ENCODE results near the gene MCOLN3. TPM values are rescaled to one million over a fixed set of nuclear protein-coding genes. Genes with fewer than 3 reads are reported as not detected.

Gene MCOLN3
- total and polyA plus RNA-seq, 2 experiments from 2014 or later = 3.5 to 4.4 TPM

- Histone ChIP-seq H3F3A (replicated peaks; ENCODE audit: low read depth) (no peaks in the 10 kb centered on the region), H3K4me2 (no peak overlapping the region), H3K9me2 (ENCODE audit: insufficient read depth) (no peaks in the 10 kb centered on the region), H3K27me3 (ENCODE audit: insufficient read depth) (no peaks in the 10 kb centered on the region), H3K79me2 (replicated peaks; ENCODE audit: insufficient read depth) (no peaks in the 10 kb centered on the region), H3K36me3 (ENCODE audit: insufficient read depth) (no peaks in the 10 kb centered on the region), H2AFZ (no peak overlapping the region), H3K4me3 (no peak overlapping the region), H3K27ac (ENCODE audit: low read depth) (no peak overlapping the region), H4K20me1 (replicated peaks; ENCODE audit: insufficient read depth) (no peaks in the 10 kb centered on the region), H3K4me1 (ENCODE audit: insufficient read depth) (no peaks in the 10 kb centered on the region)
- DNase-seq (ENCODE audit: low spot score) (no peak), ATAC-seq (no peak)
- H3K36me3 Mint-ChIP-seq (ENCODE audit: low read depth) = no peaks in the 10 kb centered on the region
- TF ChIP-seq NANOG (IDR thresholded peaks at IDR 0.05; ENCODE audit: borderline replicate concordance) (no peak), ZNF114 (CRISPR knock-in tag; IDR thresholded peaks at IDR 0.05) (no peak), EZH2phosphoT487 (IDR thresholded peaks at IDR 0.05; ENCODE audit: unreplicated experiment) (no peak), REST (IDR thresholded peaks at IDR 0.05; ENCODE audit: unreplicated experiment) (no peak), POLR2AphosphoS5 (IDR thresholded peaks at IDR 0.05; ENCODE audit: low read depth) (no peak), CTCF (conservative IDR thresholded peaks at IDR 0.05; ENCODE audit: low read depth in 2 of 2) (no peak), ZNF462 (CRISPR knock-in tag; IDR thresholded peaks at IDR 0.05) (no peak), JUNB (IDR thresholded peaks at IDR 0.05; ENCODE audit: unreplicated experiment) (no peak), EZH2 (IDR thresholded peaks at IDR 0.05; ENCODE audit: low read depth, unreplicated experiment) (no peak), ETS1 (IDR thresholded peaks at IDR 0.05) (no peak), CREB1 (CRISPR knock-in tag; IDR thresholded peaks at IDR 0.05; ENCODE audit: low read depth) (no peak), STAT1 (IDR thresholded peaks at IDR 0.05; ENCODE audit: unreplicated experiment) (no peak)
- H3K4me1 Mint-ChIP-seq = peaks cover 12% of the 10 kb centered on the region; the same call in 2 of the 3 replicates
- H3K9me3 Mint-ChIP-seq = no peaks in the 10 kb centered on the region
- H3K4me3 Mint-ChIP-seq = no peak overlapping the region
- no peaks in the 10 kb centered on the region for H3K27me3 Mint-ChIP-seq (ENCODE audit: insufficient read depth, low read depth, poor library complexity)
- no peak overlapping the region for H3K27ac Mint-ChIP-seq
These were observed 41.9 kb upstream of the MCOLN3 start for GRCh38 chr1:85090225-85090624.
